ENCODE data around the gene CGN. TPM values are rescaled to one million over a fixed set of nuclear protein-coding genes. Genes with fewer than 3 reads are reported as not detected.
A peak's percentile ranks its signal among the peaks of the same experiment; 100 is the strongest.

CGN gene
- total and polyA plus RNA-seq, 2 donors (not counting 3 experiments of a cell fraction or from before 2014, with no cell fraction given), result 0.32 to 0.73 TPM

- DNase-seq (ENCODE audit: low read depth, low spot score), result peak; percentile 29
- Histone ChIP-seq H3K9ac (replicated peaks; ENCODE audit: extremely low read depth, insufficient read depth, low read length) (no peak overlapping the region), H4K20me1 (replicated peaks; ENCODE audit: control insufficient read depth, extremely low read depth, insufficient read depth, low read length) (no peaks in the 10 kb centered on the region), H3K4me2 (ENCODE audit: insufficient read depth, low read length) (peak overlapping the region; percentile 73), H3K9me3 (replicated peaks; ENCODE audit: control insufficient read depth, insufficient read depth, low read length) (no peaks in the 10 kb centered on the region), H3K36me3 (ENCODE audit: control insufficient read depth in 2 of 2, extremely low read depth in 1 of 2, insufficient read depth in 2 of 2, low read length in 2 of 2) (no peaks in the 10 kb centered on the region), H3K79me2 (ENCODE audit: control insufficient read depth, insufficient read depth, low read length) (no peaks in the 10 kb centered on the region), H2AFZ (ENCODE audit: low read depth, low read length) (peak overlapping the region; percentile 13), H3K27ac (ENCODE audit: insufficient read depth, low read depth, low read length) (peak overlapping the region; percentile 12), H3K4me1 (ENCODE audit: control insufficient read depth, extremely low read depth, insufficient read depth, low read length) (peaks cover 13% of the 10 kb centered on the region), H3K27me3 (ENCODE audit: control insufficient read depth in 2 of 2, insufficient read depth in 2 of 2, low read length in 2 of 2) (peaks cover 0 to 4% of the 10 kb centered on the region in 2 experiments), H3K4me3 (replicated peaks in 1 of 3; ENCODE audit: insufficient read depth in 1 of 3, low read depth in 1 of 3, low read length in 3 of 3) (no peak overlapping the region), H3K9me1 (replicated peaks; ENCODE audit: control insufficient read depth, extremely low read depth, insufficient read depth, low read length) (no peaks in the 10 kb centered on the region)
- no peak for FAIRE-seq
- intact Hi-C loops (cut with micrococcal nuclease), result no loop called here
- dilution Hi-C loops (cut with MboI; ENCODE audit: extremely low pct_ligation_motif_present, low sequenced_read_pairs), result no loop called here
- CTCF ChIA-PET, result interaction anchor here (0.6 to 1.0 kb wide), 6 partner anchors 18 to 71 kb away, joined by 3 to 5 read pairs (median 4); no protein-coding TSS in a partner anchor
- TF ChIP-seq CTCF (IDR thresholded peaks at IDR 0.05; ENCODE audit: extremely low read depth in 1 of 2, insufficient read depth in 1 of 2, low read depth in 1 of 2, low read length in 2 of 2), result no peak
- no peak for TF ChIP-seq FOS (IDR thresholded peaks at IDR 0.05; ENCODE audit: borderline replicate concordance, insufficient read depth, low read length)
- no peak for TF ChIP-seq JUN (IDR thresholded peaks at IDR 0.05; ENCODE audit: borderline replicate concordance, insufficient read depth, insufficient read length, low read depth)
- no peak for TF ChIP-seq POLR2AphosphoS5 (IDR thresholded peaks at IDR 0.05; ENCODE audit: insufficient read depth, low read depth, low read length)
- no peak for TF ChIP-seq MAX (IDR thresholded peaks at IDR 0.05; ENCODE audit: insufficient read depth, insufficient read length)
- no peak for TF ChIP-seq MYC (IDR thresholded peaks at IDR 0.05; ENCODE audit: low read depth, low read length)
- TF ChIP-seq EZH2 (IDR thresholded peaks at IDR 0.05; ENCODE audit: borderline replicate concordance, low read depth, low read length, severe bottlenecking), result no peak
- TF ChIP-seq GATA2 (IDR thresholded peaks at IDR 0.05; ENCODE audit: insufficient read depth, insufficient read length, low read depth, low read length), result no peak
- TF ChIP-seq POLR2A (IDR thresholded peaks at IDR 0.05; ENCODE audit: low read depth, low read length), result no peak
- POLR2A ChIA-PET, result interaction anchor here (0.6 to 0.7 kb wide), 3 partner anchors 174 to 505 kb away, joined by 3 to 4 read pairs (median 3); no protein-coding TSS in a partner anchor
- no TSS peak for BruUV-seq (replicated peaks)
These were observed 15.9 kb upstream of the CGN start for GRCh38 chr1:151495316-151495715.
